ENCODE results near the gene SLC6A8. TPM values are rescaled to one million over a fixed set of nuclear protein-coding genes. Genes with fewer than 3 reads are reported as not detected.

Gene SLC6A8
- total and polyA plus RNA-seq, 2 of the 4 experiments (the other 2 are of a cell fraction) = 7.2 to 25.5 TPM

- Histone ChIP-seq H3K9ac (ENCODE audit: low read depth, low read length) (no peak overlapping the region), H3K27ac (ENCODE audit: insufficient read depth, low read length) (no peak overlapping the region), H2BK20ac (ENCODE audit: low read depth, low read length) (no peak overlapping the region), H3K79me1 (ENCODE audit: low read depth in 1 of 2, low read length in 2 of 2) (no peaks in the 10 kb centered on the region), H4K91ac (ENCODE audit: insufficient read depth, low read depth, low read length) (no peak overlapping the region), H2AK5ac (ENCODE audit: low read depth, low read length) (no peak overlapping the region), H3K56ac (ENCODE audit: extremely low read depth, insufficient read depth, low read length) (no peak overlapping the region), H3K23ac (ENCODE audit: low read depth, low read length) (no peak overlapping the region), H3K18ac (ENCODE audit: low read depth, low read length) (no peak overlapping the region), H2BK120ac (ENCODE audit: low read depth, low read length) (no peak overlapping the region), H4K20me1 (ENCODE audit: insufficient read depth, low read length) (no peaks in the 10 kb centered on the region), H3K4me3 (ENCODE audit: insufficient read depth, low read depth, low read length) (no peak overlapping the region), H4K5ac (ENCODE audit: low read depth, low read length) (no peak overlapping the region), H2BK5ac (ENCODE audit: low read depth, low read length, poor library complexity, severe bottlenecking) (no peak overlapping the region), H2BK15ac (ENCODE audit: low read depth, low read length) (no peak overlapping the region), H3K9me1 (ENCODE audit: insufficient read depth, low read length) (no peaks in the 10 kb centered on the region), H3K4ac (ENCODE audit: low read depth, low read length) (no peak overlapping the region), H3K9me3 (ENCODE audit: control insufficient read depth, insufficient read depth, low read length) (peaks cover 4% of the 10 kb centered on the region; the same call in 1 of the 2 replicates), H3K4me1 (ENCODE audit: control insufficient read depth, insufficient read depth, low read length) (no peaks in the 10 kb centered on the region), H4K8ac (ENCODE audit: low read depth in 2 of 2, low read length in 2 of 2) (no peak overlapping the region), H2AK9ac (replicated peaks; ENCODE audit: low read depth, low read length, poor library complexity) (no peak overlapping the region), H3K36me3 (ENCODE audit: control insufficient read depth, insufficient read depth, low read length) (no peaks in the 10 kb centered on the region), H3K27me3 (ENCODE audit: control insufficient read depth, insufficient read depth, low read length) (peaks cover 52% of the 10 kb centered on the region), H2AFZ (replicated peaks; ENCODE audit: low read length, poor library complexity) (no peak overlapping the region), H3K14ac (replicated peaks; ENCODE audit: low read depth, low read length) (no peak overlapping the region), H3K4me2 (ENCODE audit: low read depth, low read length) (no peak overlapping the region)
- ATAC-seq (ENCODE audit: low read depth) = no peak
- BruUV-seq (replicated peaks) = no TSS peak
- POLR2A ChIA-PET (ENCODE audit: unreplicated experiment) = no interaction called here
- CTCF ChIA-PET = interaction anchor here (1.5 kb wide), 1 partner anchor 35 kb away, joined by 3 read pairs; no protein-coding TSS in a partner anchor
- no peak for TF ChIP-seq CHD1 (IDR thresholded peaks at IDR 0.05; ENCODE audit: low read depth, low read length)
- TF ChIP-seq RFX5 (IDR thresholded peaks at IDR 0.05; ENCODE audit: low read depth, low read length) = no peak
- TF ChIP-seq BHLHE40 (IDR thresholded peaks at IDR 0.05; ENCODE audit: low read depth, low read length) = no peak
- no peak for TF ChIP-seq RCOR1 (IDR thresholded peaks at IDR 0.05; ENCODE audit: insufficient replicate concordance, low read length)
- no peak for TF ChIP-seq MAFK (IDR thresholded peaks at IDR 0.05; ENCODE audit: low read depth, low read length)
- TF ChIP-seq NFE2L2 (IDR thresholded peaks at IDR 0.05; ENCODE audit: low read depth, low read length) = no peak
- TF ChIP-seq USF2 (IDR thresholded peaks at IDR 0.05; ENCODE audit: low read depth, low read length) = no peak
- TF ChIP-seq FOS (IDR thresholded peaks at IDR 0.05; ENCODE audit: low read depth, low read length) = no peak
- dilution Hi-C loops (cut with HindIII; ENCODE audit: low sequenced_read_pairs, unreplicated experiment) = no loop called here
- intact Hi-C loops (cut with micrococcal nuclease) = no loop called here
- 21% methylated on average over 7 of the region's 62 CpGs; no CpG with 5 or more reads in 1 of the 2 experiments for WGBS, 2 experiments (ENCODE audit: extremely low coverage in 2 of 2, insufficient read length in 1 of 2)
- no peak for DNase-seq
- in situ Hi-C loops (cut with MboI; ENCODE audit: low sequenced_read_pairs) = no loop called here
These were observed 45.6 kb upstream of the SLC6A8 start for GRCh38 chrX:153642051-153642654.
